IMR-90 (cell line): Measurements from ENCODE around the gene SFTA2. TPM values are rescaled to one million over a fixed set of nuclear protein-coding genes. Genes with fewer than 3 reads are reported as not detected.

Experiments used
- ATAC-seq: fragments of 200-7000 bp; cut with Tn5 transposase; 2 replicates; pipeline ENCODE4 v1.9.1; 2020; ENCODE audit warnings: low read depth, mild to moderate bottlenecking, moderate library complexity
- BruUV-seq: library from RNA; stranded (reverse); fragments of 400-500 nt; replicated peaks from 2 replicates; lab custom pipeline; 2021; lab: Mats Ljungman, UMichigan
- CTCF ChIA-PET: fragments of 300-600 bp; formaldehyde crosslinking; extraction: SDS; loops from one replicate; lab custom pipeline; 2021; ENCODE audit warnings: antibody characterized with exemption; lab: Yijun Ruan, JAX
- POLR2A ChIA-PET: fragments of 300-600 bp; sonication (Branson Sonifier 250); formaldehyde crosslinking; loops from one replicate; lab custom pipeline; 2022; ENCODE audit warnings: antibody characterized with exemption; ENCODE audit not compliant: unreplicated experiment; lab: Charles Lee
- DNase-seq: peaks from one replicate; pipeline ENCODE4 v3.0.0; 2013
- H2AFZ ChIP-seq: replicated peaks from 2 replicates; pipeline ENCODE3; 2013; ENCODE audit warnings: low read length, mild to moderate bottlenecking; ENCODE audit not compliant: poor library complexity
- H2AK5ac ChIP-seq: 2 replicates; pipeline ENCODE4 v1.6.1; 2013; ENCODE audit warnings: low read depth, low read length, inconsistent platforms
- H2AK9ac ChIP-seq: replicated peaks from 2 replicates; pipeline ENCODE3; 2013; ENCODE audit warnings: mild to moderate bottlenecking, low read depth, low read length, moderate library complexity; ENCODE audit not compliant: poor library complexity
- H2BK120ac ChIP-seq: 2 replicates; pipeline ENCODE4 v1.6.1; 2013; ENCODE audit warnings: low read depth, low read length, inconsistent platforms
- H2BK15ac ChIP-seq: 3 replicates; pipeline ENCODE4 v1.6.1; 2013; ENCODE audit warnings: low read depth, low read length, inconsistent platforms
- H2BK20ac ChIP-seq: 2 replicates; pipeline ENCODE4 v1.6.1; 2013; ENCODE audit warnings: low read depth, mild to moderate bottlenecking, inconsistent platforms, low read length, moderate library complexity
- H2BK5ac ChIP-seq: 2 replicates; pipeline ENCODE4 v1.6.1; 2013; ENCODE audit warnings: mild to moderate bottlenecking, low read depth, low read length, inconsistent platforms; ENCODE audit not compliant: poor library complexity, severe bottlenecking
- H3K14ac ChIP-seq: replicated peaks from 2 replicates; pipeline ENCODE4 v1.6.1; 2013; ENCODE audit warnings: low read depth, low read length, inconsistent platforms
- H3K18ac ChIP-seq: 2 replicates; pipeline ENCODE4 v1.6.1; 2013; ENCODE audit warnings: low read depth, low read length, control low read depth
- H3K23ac ChIP-seq: 2 replicates; pipeline ENCODE4 v1.6.1; 2013; ENCODE audit warnings: low read depth, low read length, inconsistent platforms
- H3K27ac ChIP-seq: 2 replicates; pipeline ENCODE4 v1.5.1; 2013; ENCODE audit warnings: mild to moderate bottlenecking, control low read depth, low read length; ENCODE audit not compliant: insufficient read depth
- H3K27me3 ChIP-seq: 2 replicates; pipeline ENCODE4 v1.6.1; 2013; ENCODE audit warnings: low read length; ENCODE audit not compliant: control insufficient read depth, insufficient read depth
- H3K36me3 ChIP-seq: 2 replicates; pipeline ENCODE4 v1.6.1; 2013; ENCODE audit warnings: low read length, mixed read lengths; ENCODE audit not compliant: control insufficient read depth, insufficient read depth
- H3K4ac ChIP-seq: 2 replicates; pipeline ENCODE4 v1.6.1; 2013; ENCODE audit warnings: low read depth, low read length, inconsistent platforms
- H3K4me1 ChIP-seq: 2 replicates; pipeline ENCODE4 v1.6.1; 2013; ENCODE audit warnings: low read length, mixed read lengths; ENCODE audit not compliant: control insufficient read depth, insufficient read depth
- H3K4me2 ChIP-seq: 2 replicates; pipeline ENCODE4 v1.6.1; 2013; ENCODE audit warnings: low read depth, mild to moderate bottlenecking, control low read depth, low read length, moderate library complexity
- H3K4me3 ChIP-seq: 2 replicates; pipeline ENCODE4 v1.5.1; 2013; ENCODE audit warnings: low read depth, mild to moderate bottlenecking, control low read depth, low read length, moderate library complexity; ENCODE audit not compliant: insufficient read depth
- H3K56ac ChIP-seq: 2 replicates; pipeline ENCODE4 v1.6.1; 2013; ENCODE audit warnings: low read length, inconsistent platforms; ENCODE audit not compliant: insufficient read depth; ENCODE audit errors: extremely low read depth
- H3K79me1 ChIP-seq, 2 experiments: 2 replicates each; pipeline ENCODE4 v1.6.1; 2013; ENCODE audit warnings: low read length in 2 of 2, inconsistent platforms in 1 of 2, low read depth in 1 of 2
- H3K9ac ChIP-seq: 2 replicates; pipeline ENCODE4 v1.6.1; 2013; ENCODE audit warnings: low read depth, low read length, control low read depth
- H3K9me1 ChIP-seq: 2 replicates; pipeline ENCODE4 v1.6.1; 2013; ENCODE audit warnings: low read length, inconsistent platforms; ENCODE audit not compliant: insufficient read depth
- H3K9me3 ChIP-seq: 2 replicates; pipeline ENCODE4 v1.6.1; 2013; ENCODE audit warnings: low read length; ENCODE audit not compliant: control insufficient read depth, insufficient read depth
- H4K20me1 ChIP-seq: 2 replicates; pipeline ENCODE4 v1.6.1; 2013; ENCODE audit warnings: low read length, inconsistent platforms; ENCODE audit not compliant: insufficient read depth
- H4K5ac ChIP-seq: 2 replicates; pipeline ENCODE4 v1.6.1; 2013; ENCODE audit warnings: mild to moderate bottlenecking, low read depth, low read length, control low read depth
- H4K8ac ChIP-seq, 2 experiments: 2 replicates each; pipeline ENCODE4 v1.6.1; 2013; ENCODE audit warnings: low read depth in 2 of 2, low read length in 2 of 2, control low read depth in 1 of 2, inconsistent platforms in 1 of 2
- H4K91ac ChIP-seq: 2 replicates; pipeline ENCODE4 v1.6.1; 2013; ENCODE audit warnings: low read depth, low read length, inconsistent platforms; ENCODE audit not compliant: insufficient read depth
- BHLHE40 ChIP-seq: fragments of 150-350 bp; IDR thresholded peaks from 2 replicates; pipeline ENCODE4 v1.6.1; 2016; ENCODE audit warnings: mild to moderate bottlenecking, low read depth, low read length
- CEBPB ChIP-seq: IDR thresholded peaks from 2 replicates; pipeline ENCODE4 v1.6.1; 2012; ENCODE audit warnings: low read depth, low read length, improper control_type of control experiment
- CHD1 ChIP-seq: IDR thresholded peaks from 2 replicates; pipeline ENCODE4 v1.6.1; 2012; ENCODE audit warnings: low read depth, low read length, improper control_type of control experiment
- MAFK ChIP-seq: IDR thresholded peaks from 2 replicates; pipeline ENCODE4 v1.6.1; 2012; ENCODE audit warnings: low read depth, low read length, improper control_type of control experiment
- MAZ ChIP-seq: IDR thresholded peaks from 2 replicates; pipeline ENCODE4 v1.6.1; 2012; ENCODE audit warnings: low read depth, mild to moderate bottlenecking, low read length, improper control_type of control experiment, moderate library complexity, borderline replicate concordance
- RAD21 ChIP-seq: IDR thresholded peaks from 2 replicates; pipeline ENCODE4 v1.6.1; 2012; ENCODE audit warnings: low read length, improper control_type of control experiment
- RCOR1 ChIP-seq: IDR thresholded peaks from 2 replicates; pipeline ENCODE4 v1.6.1; 2012; ENCODE audit warnings: mild to moderate bottlenecking, low read length, improper control_type of control experiment; ENCODE audit not compliant: insufficient replicate concordance
- RFX5 ChIP-seq: IDR thresholded peaks from 2 replicates; pipeline ENCODE4 v1.8.0; 2012; ENCODE audit warnings: low read depth, mild to moderate bottlenecking, low read length, moderate library complexity
- SMC3 ChIP-seq: fragments of 150-350 bp; IDR thresholded peaks from 2 replicates; pipeline ENCODE4 v1.6.1; 2016; ENCODE audit warnings: low read depth, mild to moderate bottlenecking, antibody characterized with exemption, low read length, moderate library complexity
- WGBS, 2 experiments: methylation state at CpG; one replicate each; pipeline versions ENCODE4 v1.1.5 to v1.1.7; 2013; ENCODE audit warnings: missing lambda C conversion rate in 2 of 2; ENCODE audit not compliant: insufficient read length in 1 of 2; ENCODE audit errors: extremely low coverage in 2 of 2; 5-methylcytosine and 5-hydroxymethylcytosine counted together
- dilution Hi-C: fragments of 300-500 bp; cut with HindIII; formaldehyde crosslinking; loops from one replicate; pipeline ENCODE4 v1.14.3; 2018; ENCODE audit warnings: low sequenced_read_pairs; ENCODE audit not compliant: unreplicated experiment
- in situ Hi-C: fragments of 300-500 bp; cut with MboI; formaldehyde crosslinking; loops from 3 replicates; pipeline ENCODE4 v1.14.3; 2019; ENCODE audit warnings: low sequenced_read_pairs, inconsistent platforms, mixed read lengths
- intact Hi-C: fragments of 100-400 bp; cut with micrococcal nuclease; formaldehyde crosslinking; loops from 2 replicates; pipeline ENCODE4 v1.10.0; 2022
- polyA plus RNA-seq, 3 experiments: library from polyadenylated mRNA; depleted of rRNA; stranded (reverse); fragments of >200 nt; gene quantifications; 2 replicates each; pipeline ENCODE4 v1.2.3, GENCODE V29; 2012; ENCODE audit warnings: low replicate concordance in 1 of 3
- total RNA-seq: library from RNA; depleted of rRNA; stranded (reverse); fragments of >200 nt; gene quantifications from 2 replicates; pipeline ENCODE4 v1.2.3, GENCODE V29; 2012

The SFTA2 gene
- total and polyA plus RNA-seq, 2 of the 4 experiments (the other 2 are of a cell fraction), result not detected

- no TSS peak for BruUV-seq
- ATAC-seq, result no peak
- Histone ChIP-seq H3K4ac (no peak overlapping the region), H3K9me3 (no peaks in the 10 kb centered on the region), H2AK5ac (no peak overlapping the region), H4K91ac (no peak overlapping the region), H3K4me2 (no peak overlapping the region), H4K5ac (no peak overlapping the region), H3K23ac (no peak overlapping the region), H4K8ac (no peak overlapping the region), H2BK20ac (no peak overlapping the region), H2BK5ac (no peak overlapping the region), H3K9me1 (no peaks in the 10 kb centered on the region), H2AK9ac (no peak overlapping the region), H3K27me3 (no peaks in the 10 kb centered on the region), H3K9ac (no peak overlapping the region), H3K27ac (no peak overlapping the region), H3K4me1 (no peaks in the 10 kb centered on the region), H3K56ac (no peak overlapping the region), H2AFZ (no peak overlapping the region), H3K79me1 (peaks cover 1 to 2% of the 10 kb centered on the region in 2 experiments; a peak in 3 of 4 replicates), H3K4me3 (no peak overlapping the region), H3K14ac (no peak overlapping the region), H4K20me1 (no peaks in the 10 kb centered on the region), H3K36me3 (peaks cover 17% of the 10 kb centered on the region), H2BK15ac (no peak overlapping the region), H2BK120ac (no peak overlapping the region), H3K18ac (no peak overlapping the region)
- WGBS, 2 experiments, result no CpG with 5 or more reads among the region's 4 CpGs
- intact Hi-C loops, result no loop called here
- POLR2A ChIA-PET, result no interaction called here
- in situ Hi-C loops, result no loop called here
- dilution Hi-C loops, result no loop called here
- CTCF ChIA-PET, result no interaction called here
- DNase-seq, result no peak
- TF ChIP-seq RFX5, result no peak
- no peak for TF ChIP-seq RCOR1
- TF ChIP-seq CHD1, result no peak
- TF ChIP-seq CEBPB, result no peak
- no peak for TF ChIP-seq RAD21
- no peak for TF ChIP-seq BHLHE40
- no peak for TF ChIP-seq MAFK
- TF ChIP-seq MAZ, result no peak
- no peak for TF ChIP-seq SMC3
Observed at GRCh38 chr6:30903236-30903635, 28.7 kb downstream of the SFTA2 start.
